Right forelimb (tissue), 1 donor: Measurements from ENCODE around the gene CAPN15.
"Not testable (repeated sequence)": the region's sequence is repeated elsewhere in the genome, so short reads cannot be mapped to it uniquely, and the experiment has no call there.

Source experiments
- DNase-seq: peaks from one replicate; pipeline ENCODE4 v3.0.0-alpha.2; 2018

The CAPN15 gene

GRCh38 chr16:527015-527903, at the start of gene CAPN15:
CAPN15 (plus strand) TSS chr16:527712; CDS start chr16:546839, 19,127 bp downstream.
- DNase-seq, result peak; percentile 96

GRCh38 chr16:478287-478686, 49.2 kb upstream of the CAPN15 start:
- DNase-seq, result not testable (repeated sequence)

- DNase-seq, result no peak
Measured at GRCh38 chr16:482468-483185, 44.9 kb upstream of the CAPN15 start.

- no peak for DNase-seq
Measured at GRCh38 chr16:483341-484075, 44.0 kb upstream of the CAPN15 start.

- DNase-seq, result no peak
Measured at GRCh38 chr16:489606-490005, 37.9 kb upstream of the CAPN15 start.

- no peak for DNase-seq
Measured at GRCh38 chr16:490768-491167, 36.7 kb upstream of the CAPN15 start.

GRCh38 chr16:491220-491919, 36.1 kb upstream of the CAPN15 start:
- no peak for DNase-seq

- DNase-seq, result peak; percentile 60
Measured at GRCh38 chr16:492211-492875, 35.2 kb upstream of the CAPN15 start.

- not testable (repeated sequence) for DNase-seq
Measured at GRCh38 chr16:494676-495075, 32.8 kb upstream of the CAPN15 start.

GRCh38 chr16:495127-495748, 32.3 kb upstream of the CAPN15 start:
- DNase-seq, result no peak

- no peak for DNase-seq
Measured at GRCh38 chr16:496097-496886, 31.2 kb upstream of the CAPN15 start.

GRCh38 chr16:497258-497657, 30.3 kb upstream of the CAPN15 start:
- DNase-seq, result no peak

GRCh38 chr16:499924-500323, 27.6 kb upstream of the CAPN15 start:
- DNase-seq, result no peak

GRCh38 chr16:500709-501108, 26.8 kb upstream of the CAPN15 start:
- no peak for DNase-seq

- no peak for DNase-seq
Measured at GRCh38 chr16:502179-502943, 25.2 kb upstream of the CAPN15 start.

GRCh38 chr16:503150-504071, 24.1 kb upstream of the CAPN15 start:
- no peak for DNase-seq

- DNase-seq, result no peak
Measured at GRCh38 chr16:505479-506245, 21.9 kb upstream of the CAPN15 start.

GRCh38 chr16:506246-506546, 21.3 kb upstream of the CAPN15 start:
- no peak for DNase-seq
